MM.1S (cell line): ENCODE data around the gene KHDC4.

ENCODE experiments used
- DNase-seq: peaks from one replicate; pipeline ENCODE4 v3.0.0-alpha.2; 2015
- H2AFZ ChIP-seq: fragments of 300-600 bp; sonication (generic); 2 replicates; pipeline ENCODE4 v1.6.0; 2016; ENCODE audit warnings: antibody characterized with exemption, low read length
- H3F3A ChIP-seq: fragments of 300-600 bp; sonication (generic); 2 replicates; pipeline ENCODE4 v1.6.1; 2016; ENCODE audit warnings: mild to moderate bottlenecking, antibody characterized with exemption, low read length, moderate library complexity, mixed read lengths; ENCODE audit not compliant: insufficient read depth
- H3K27ac ChIP-seq: fragments of 300-600 bp; sonication (generic); 2 replicates; pipeline ENCODE4 v1.5.1; 2016; ENCODE audit warnings: mild to moderate bottlenecking, low read length
- H3K27me3 ChIP-seq: fragments of 300-600 bp; sonication (generic); replicated peaks from 2 replicates; pipeline ENCODE4 v1.6.0; 2016; ENCODE audit warnings: low read length; ENCODE audit not compliant: insufficient read depth
- H3K36me3 ChIP-seq: fragments of 300-600 bp; sonication (generic); replicated peaks from 2 replicates; pipeline ENCODE4 v1.6.1; 2016; ENCODE audit warnings: mild to moderate bottlenecking, low read length, mixed read lengths; ENCODE audit not compliant: insufficient read depth
- H3K4me1 ChIP-seq: fragments of 300-600 bp; sonication (generic); 2 replicates; pipeline ENCODE4 v1.6.1; 2016; ENCODE audit warnings: low read length, mixed read lengths
- H3K4me2 ChIP-seq: fragments of 300-600 bp; sonication (generic); 2 replicates; pipeline ENCODE4 v1.6.0; 2016; ENCODE audit warnings: low read depth, low read length
- H3K4me3 ChIP-seq: fragments of 300-600 bp; sonication (generic); 2 replicates; pipeline ENCODE4 v1.5.1; 2016; ENCODE audit warnings: low read length, mixed read lengths
- H3K79me2 ChIP-seq: fragments of 300-600 bp; sonication (generic); 2 replicates; pipeline ENCODE4 v1.6.1; 2016; ENCODE audit warnings: mixed run types, low read length, mixed read lengths
- H3K9ac ChIP-seq: fragments of 300-600 bp; sonication (generic); 2 replicates; pipeline ENCODE4 v1.6.1; 2016; ENCODE audit warnings: low read length, mixed read lengths
- H3K9me2 ChIP-seq: fragments of 300-600 bp; sonication (generic); replicated peaks from 2 replicates; pipeline ENCODE4 v1.6.1; 2016; ENCODE audit warnings: mild to moderate bottlenecking, low read length, mixed read lengths; ENCODE audit not compliant: insufficient read depth
- H3K9me3 ChIP-seq: fragments of 300-600 bp; sonication (generic); replicated peaks from 2 replicates; pipeline ENCODE4 v1.6.1; 2016; ENCODE audit warnings: mild to moderate bottlenecking, low read length, mixed read lengths; ENCODE audit not compliant: insufficient read depth
- H4K20me1 ChIP-seq: fragments of 300-600 bp; sonication (generic); 2 replicates; pipeline ENCODE4 v1.6.1; 2016; ENCODE audit warnings: mild to moderate bottlenecking, low read length, moderate library complexity, mixed read lengths; ENCODE audit not compliant: insufficient read depth
- EZH2 ChIP-seq: fragments of 300-600 bp; sonication (generic); optimal IDR thresholded peaks from 2 replicates; pipeline ENCODE3; 2017; ENCODE audit warnings: low read depth, mild to moderate bottlenecking, antibody characterized with exemption, low read length, mixed read lengths
- EZH2phosphoT487 ChIP-seq: fragments of 300-600 bp; sonication (generic); IDR thresholded peaks from 2 replicates; pipeline ENCODE4 v1.6.1; 2018; ENCODE audit warnings: antibody characterized with exemption, low read length
- TF ChIP-seq, protein P1 (sequence below): fragments of 300-600 bp; sonication (generic); IDR thresholded peaks from 2 replicates; pipeline ENCODE4 v1.5.1; 2016; ENCODE audit warnings: antibody characterized with exemption, low read length, mixed read lengths

KHDC4 gene

DNA sequence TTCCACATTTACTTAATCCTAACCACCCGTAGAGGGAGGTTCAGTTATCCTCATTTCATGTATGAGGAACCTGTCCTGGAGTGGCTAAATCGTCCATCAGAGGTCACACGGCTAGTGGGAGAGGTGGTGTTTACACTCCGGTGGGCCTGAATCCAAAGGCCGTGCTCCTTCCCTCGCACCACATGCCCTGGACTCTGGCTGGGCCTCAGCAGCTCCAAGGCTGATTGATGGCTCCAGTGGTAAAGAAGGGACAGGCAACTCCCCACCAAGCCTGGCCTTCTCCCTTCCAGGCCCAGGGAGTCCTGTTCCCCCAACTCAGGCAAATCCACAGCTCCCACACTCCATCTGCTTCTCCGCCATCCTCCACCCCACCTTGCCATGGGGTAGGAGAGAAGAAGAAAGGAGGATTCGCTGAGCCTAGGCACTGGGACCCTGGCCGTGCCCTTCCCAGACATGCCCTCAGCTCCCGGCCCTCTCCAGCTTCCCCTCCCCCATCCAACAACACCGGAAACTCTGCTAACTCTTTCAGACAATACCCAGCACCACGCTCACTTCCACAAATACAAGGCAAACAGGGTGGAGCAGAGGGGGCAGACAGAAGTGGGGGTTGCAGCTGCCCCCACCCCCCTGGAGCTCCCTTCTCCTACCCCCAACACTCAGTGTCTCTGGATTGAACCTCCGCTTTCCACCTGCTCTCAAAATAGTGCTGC lies 33.3 kb upstream of the KHDC4 start:
- no peak overlapping the region for H3K27ac ChIP-seq
- no peak overlapping the region for H3K4me2 ChIP-seq
- H3K9ac ChIP-seq = no peak overlapping the region
- no peak for DNase-seq
- H3K9me3 ChIP-seq = no peaks in the 10 kb centered on the region
- H3F3A ChIP-seq = peaks cover 15% of the 10 kb centered on the region; the same call in 1 of the 2 replicates
- peaks cover 41% of the 10 kb centered on the region for H3K36me3 ChIP-seq
- peaks cover 61% of the 10 kb centered on the region for H3K4me1 ChIP-seq
- H3K4me3 ChIP-seq = no peak overlapping the region
- TF ChIP-seq EZH2phosphoT487 = no peak
- TF ChIP-seq EZH2 = no peak
- TF ChIP-seq, protein P1, sequence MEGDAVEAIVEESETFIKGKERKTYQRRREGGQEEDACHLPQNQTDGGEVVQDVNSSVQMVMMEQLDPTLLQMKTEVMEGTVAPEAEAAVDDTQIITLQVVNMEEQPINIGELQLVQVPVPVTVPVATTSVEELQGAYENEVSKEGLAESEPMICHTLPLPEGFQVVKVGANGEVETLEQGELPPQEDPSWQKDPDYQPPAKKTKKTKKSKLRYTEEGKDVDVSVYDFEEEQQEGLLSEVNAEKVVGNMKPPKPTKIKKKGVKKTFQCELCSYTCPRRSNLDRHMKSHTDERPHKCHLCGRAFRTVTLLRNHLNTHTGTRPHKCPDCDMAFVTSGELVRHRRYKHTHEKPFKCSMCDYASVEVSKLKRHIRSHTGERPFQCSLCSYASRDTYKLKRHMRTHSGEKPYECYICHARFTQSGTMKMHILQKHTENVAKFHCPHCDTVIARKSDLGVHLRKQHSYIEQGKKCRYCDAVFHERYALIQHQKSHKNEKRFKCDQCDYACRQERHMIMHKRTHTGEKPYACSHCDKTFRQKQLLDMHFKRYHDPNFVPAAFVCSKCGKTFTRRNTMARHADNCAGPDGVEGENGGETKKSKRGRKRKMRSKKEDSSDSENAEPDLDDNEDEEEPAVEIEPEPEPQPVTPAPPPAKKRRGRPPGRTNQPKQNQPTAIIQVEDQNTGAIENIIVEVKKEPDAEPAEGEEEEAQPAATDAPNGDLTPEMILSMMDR = no peak
- H3K9me2 ChIP-seq = no peaks in the 10 kb centered on the region
- peaks cover 43% of the 10 kb centered on the region for H4K20me1 ChIP-seq
- H3K27me3 ChIP-seq = no peaks in the 10 kb centered on the region
- no peak overlapping the region for H2AFZ ChIP-seq
- peaks cover 96% of the 10 kb centered on the region for H3K79me2 ChIP-seq

DNA sequence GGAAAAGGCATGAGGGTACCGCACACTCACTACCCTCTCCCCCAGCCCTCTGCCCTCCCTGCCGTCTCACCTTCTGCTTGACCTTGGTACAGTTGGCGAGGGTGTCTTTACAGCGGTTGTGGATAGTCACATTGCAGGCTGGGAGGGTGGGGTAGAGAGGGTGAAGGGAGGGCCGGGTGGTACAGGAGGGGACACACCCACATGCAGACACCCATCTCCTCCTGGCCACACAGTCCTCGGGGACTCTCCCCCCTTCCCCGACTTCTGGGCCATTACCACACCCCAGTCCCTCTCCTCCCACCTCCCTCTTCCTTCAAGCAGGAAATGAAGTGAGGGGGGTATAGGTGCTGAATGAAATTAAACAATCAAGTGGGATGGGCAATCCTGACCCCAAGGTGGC lies 32.5 kb upstream of the KHDC4 start:
- H3K27me3 ChIP-seq = no peaks in the 10 kb centered on the region
- TF ChIP-seq EZH2 = no peak
- H3F3A ChIP-seq = peaks cover 15% of the 10 kb centered on the region; the same call in 1 of the 2 replicates
- peaks cover 35% of the 10 kb centered on the region for H4K20me1 ChIP-seq
- H3K9ac ChIP-seq = no peak overlapping the region
- H2AFZ ChIP-seq = no peak overlapping the region
- no peak for DNase-seq
- no peaks in the 10 kb centered on the region for H3K9me3 ChIP-seq
- no peak overlapping the region for H3K27ac ChIP-seq
- no peaks in the 10 kb centered on the region for H3K9me2 ChIP-seq
- peaks cover 58% of the 10 kb centered on the region for H3K4me1 ChIP-seq
- no peak overlapping the region for H3K4me2 ChIP-seq
- peaks cover 96% of the 10 kb centered on the region for H3K79me2 ChIP-seq
- peaks cover 46% of the 10 kb centered on the region for H3K36me3 ChIP-seq
- H3K4me3 ChIP-seq = no peak overlapping the region

DNA sequence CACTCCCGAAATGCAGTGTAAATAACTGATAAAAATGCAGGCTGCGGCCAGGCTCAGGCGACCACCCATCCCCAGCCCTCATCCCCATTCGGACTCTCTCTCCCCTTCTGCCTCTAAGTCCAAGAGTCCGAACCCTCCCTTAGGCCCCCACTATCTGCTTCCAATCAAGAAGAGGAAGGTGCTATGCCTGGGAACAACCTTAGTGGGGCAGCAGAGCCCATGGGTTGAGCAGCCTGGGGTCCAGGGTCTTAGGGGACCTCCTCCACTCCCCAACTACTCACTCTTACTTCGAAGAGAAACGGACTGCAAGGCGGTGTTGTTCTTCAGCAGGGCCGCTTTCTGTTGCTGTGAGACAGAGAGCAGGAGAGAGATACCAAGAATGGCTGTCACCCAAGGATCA lies 31.9 kb upstream of the KHDC4 start:
- Histone ChIP-seq H4K20me1 (peaks cover 35% of the 10 kb centered on the region), H2AFZ (no peak overlapping the region), H3K27me3 (no peaks in the 10 kb centered on the region), H3K4me2 (no peak overlapping the region), H3K4me3 (no peak overlapping the region), H3F3A (peaks cover 12% of the 10 kb centered on the region; the same call in 1 of the 2 replicates), H3K9me2 (no peaks in the 10 kb centered on the region), H3K9me3 (no peaks in the 10 kb centered on the region), H3K4me1 (peaks cover 57% of the 10 kb centered on the region), H3K27ac (no peak overlapping the region), H3K79me2 (peaks cover 96% of the 10 kb centered on the region), H3K9ac (no peak overlapping the region), H3K36me3 (peaks cover 50% of the 10 kb centered on the region)
- TF ChIP-seq EZH2 = no peak
- TF ChIP-seq, protein P1 = peak; percentile 30
- no peak for TF ChIP-seq EZH2phosphoT487
- no peak for DNase-seq

GRCh38 chr1:155964193-155964592 lies 30.0 kb upstream of the KHDC4 start:
- Histone ChIP-seq H3F3A (peaks cover 8% of the 10 kb centered on the region; the same call in 1 of the 2 replicates), H4K20me1 (peaks cover 20% of the 10 kb centered on the region; the same call in 1 of the 2 replicates)

More at GRCh38 chr1:155964193-155964592, 30.0 kb upstream of the KHDC4 start:
- H3K9me3 ChIP-seq = no peaks in the 10 kb centered on the region
- H3K4me1 ChIP-seq = peaks cover 38% of the 10 kb centered on the region
- TF ChIP-seq EZH2 (no peak), EZH2phosphoT487 (no peak)
- TF ChIP-seq, protein P1 = no peak
- no peaks in the 10 kb centered on the region for H3K9me2 ChIP-seq
- H3K27me3 ChIP-seq = no peaks in the 10 kb centered on the region
- no peak overlapping the region for H3K4me3 ChIP-seq
- H3K36me3 ChIP-seq = peaks cover 55% of the 10 kb centered on the region
- H3K4me2 ChIP-seq = no peak overlapping the region
- peaks cover 96% of the 10 kb centered on the region for H3K79me2 ChIP-seq
- no peak for DNase-seq
- H3K9ac ChIP-seq = no peak overlapping the region
- no peak overlapping the region for H2AFZ ChIP-seq
- H3K27ac ChIP-seq = no peak overlapping the region
